K562 (cell line): ENCODE measurements around the gene ITPR2. TPM values are rescaled to one million over a fixed set of nuclear protein-coding genes. Genes with fewer than 3 reads are reported as not detected.

Experiments used
- ARNT ChIP-seq, 2 experiments: fragments of 450-650 bp; IDR thresholded peaks; 2 replicates each; pipeline ENCODE4 v1.6.1; 2016; ENCODE audit warnings: mild to moderate bottlenecking in 1 of 2
- ATF4 ChIP-seq: fragments of 450-650 bp; formaldehyde crosslinking; IDR thresholded peaks from 2 replicates; pipeline ENCODE4 v1.4.0; 2022; ENCODE audit warnings: mild to moderate bottlenecking, moderate library complexity
- GABPB1 ChIP-seq: sonication (generic); formaldehyde crosslinking; IDR thresholded peaks from 2 replicates; pipeline ENCODE4 v1.8.0; 2022; ENCODE audit warnings: mild to moderate bottlenecking, missing genetic modification reagents
- NFE2 ChIP-seq: IDR thresholded peaks from 2 replicates; pipeline ENCODE4 v1.6.1; 2014; ENCODE audit warnings: antibody characterized with exemption, low read depth
- STAG1 ChIP-seq: sonication (generic); formaldehyde crosslinking; IDR thresholded peaks from 2 replicates; pipeline ENCODE4 v1.5.0; 2020; ENCODE audit warnings: missing genetic modification reagents, borderline replicate concordance
- ZBTB8A ChIP-seq: fragments of 450-650 bp; IDR thresholded peaks from 2 replicates; pipeline ENCODE4 v1.6.1; 2018; ENCODE audit warnings: mild to moderate bottlenecking, moderate library complexity; ENCODE audit not compliant: partially characterized antibody
- polyA plus RNA-seq, 8 experiments: library from polyadenylated mRNA; depleted of rRNA in 4 of 8; stranded (reverse) in 5 of 8; unstranded in 3 of 8; fragments of >200 nt; fragmentation: Nextera tagmentation in 2 of 8; fragmentation: Illumina TruSeq in 1 of 8; extraction: Ambion mirVana in 2 of 8; extraction: Trizol in 1 of 8; gene quantifications; 2 replicates each; pipeline versions ENCODE4 v1.2.1 to v1.2.3, GENCODE V29; 2011 to 2014; ENCODE audit warnings: inconsistent platforms in 1 of 8, missing spikeins in 1 of 8
- total RNA-seq, 7 experiments: library from RNA; depleted of rRNA in 6 of 7; stranded (reverse); fragments of >200 nt in 6 of 7; fragmentation: Illumina TruSeq in 2 of 7; extraction: Trizol in 2 of 7; gene quantifications; 2 replicates each; pipeline versions ENCODE4 v1.2.1 to v1.2.3, GENCODE V29; 2011 to 2021; ENCODE audit warnings: low replicate concordance in 1 of 7
- TF ChIP-seq, protein P1 (sequence below): fragments of 450-650 bp; IDR thresholded peaks from 2 replicates; pipeline ENCODE4 v1.6.1; 2016; ENCODE audit warnings: mild to moderate bottlenecking, moderate library complexity
- TF ChIP-seq, protein P2 (sequence below): fragments of 250-450 bp; sonication (Bioruptor Pico); IDR thresholded peaks from 2 replicates; pipeline ENCODE4 v1.9.0; 2021; ENCODE audit warnings: mild to moderate bottlenecking
- TF ChIP-seq, protein P3 (sequence below): fragments of 250-450 bp; sonication (Bioruptor Pico); IDR thresholded peaks from 2 replicates; pipeline ENCODE4 v1.5.0; 2021; ENCODE audit warnings: mild to moderate bottlenecking, borderline replicate concordance

The ITPR2 gene
- total and polyA plus RNA-seq, 9 of the 15 experiments (the other 6 are each of a cell fraction or from before 2014, with no cell fraction given) = 0.21 to 3.3 (median 0.95) TPM

DNA sequence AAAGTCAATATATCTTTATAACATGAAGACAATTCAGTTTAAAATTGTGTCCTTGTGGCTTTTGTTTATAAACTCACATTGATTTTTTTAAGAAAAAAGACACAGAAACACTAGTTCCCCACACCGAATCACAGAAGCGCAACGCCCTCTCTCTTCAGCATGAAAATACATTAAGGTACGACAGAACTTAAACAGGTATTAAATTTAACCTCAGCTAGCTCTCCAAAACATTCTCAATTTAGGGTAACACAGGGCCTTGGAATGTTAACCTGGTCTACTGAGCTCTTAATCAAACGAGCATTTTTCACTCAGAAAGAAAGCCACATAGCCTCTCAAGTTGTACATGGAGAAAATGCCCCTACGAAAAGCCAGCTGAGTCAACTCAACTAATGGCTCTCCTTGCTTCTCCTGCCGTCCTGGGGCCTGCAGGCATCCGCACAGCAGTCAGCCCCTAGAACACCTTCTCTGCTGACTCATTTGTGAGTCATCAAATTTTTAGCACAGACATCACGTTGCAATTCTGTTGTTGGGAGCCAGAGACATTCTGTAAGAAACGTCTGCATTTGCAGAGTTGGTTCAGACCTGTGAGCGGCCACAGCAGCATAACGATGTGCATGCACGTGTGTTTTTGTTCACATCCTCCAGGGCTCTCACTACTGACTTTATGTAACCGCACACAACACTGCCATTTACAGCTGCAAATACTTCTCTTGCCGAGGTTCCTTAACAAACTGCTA, 141.6 kb downstream of the ITPR2 start (continued):
- TF ChIP-seq, protein P1, sequence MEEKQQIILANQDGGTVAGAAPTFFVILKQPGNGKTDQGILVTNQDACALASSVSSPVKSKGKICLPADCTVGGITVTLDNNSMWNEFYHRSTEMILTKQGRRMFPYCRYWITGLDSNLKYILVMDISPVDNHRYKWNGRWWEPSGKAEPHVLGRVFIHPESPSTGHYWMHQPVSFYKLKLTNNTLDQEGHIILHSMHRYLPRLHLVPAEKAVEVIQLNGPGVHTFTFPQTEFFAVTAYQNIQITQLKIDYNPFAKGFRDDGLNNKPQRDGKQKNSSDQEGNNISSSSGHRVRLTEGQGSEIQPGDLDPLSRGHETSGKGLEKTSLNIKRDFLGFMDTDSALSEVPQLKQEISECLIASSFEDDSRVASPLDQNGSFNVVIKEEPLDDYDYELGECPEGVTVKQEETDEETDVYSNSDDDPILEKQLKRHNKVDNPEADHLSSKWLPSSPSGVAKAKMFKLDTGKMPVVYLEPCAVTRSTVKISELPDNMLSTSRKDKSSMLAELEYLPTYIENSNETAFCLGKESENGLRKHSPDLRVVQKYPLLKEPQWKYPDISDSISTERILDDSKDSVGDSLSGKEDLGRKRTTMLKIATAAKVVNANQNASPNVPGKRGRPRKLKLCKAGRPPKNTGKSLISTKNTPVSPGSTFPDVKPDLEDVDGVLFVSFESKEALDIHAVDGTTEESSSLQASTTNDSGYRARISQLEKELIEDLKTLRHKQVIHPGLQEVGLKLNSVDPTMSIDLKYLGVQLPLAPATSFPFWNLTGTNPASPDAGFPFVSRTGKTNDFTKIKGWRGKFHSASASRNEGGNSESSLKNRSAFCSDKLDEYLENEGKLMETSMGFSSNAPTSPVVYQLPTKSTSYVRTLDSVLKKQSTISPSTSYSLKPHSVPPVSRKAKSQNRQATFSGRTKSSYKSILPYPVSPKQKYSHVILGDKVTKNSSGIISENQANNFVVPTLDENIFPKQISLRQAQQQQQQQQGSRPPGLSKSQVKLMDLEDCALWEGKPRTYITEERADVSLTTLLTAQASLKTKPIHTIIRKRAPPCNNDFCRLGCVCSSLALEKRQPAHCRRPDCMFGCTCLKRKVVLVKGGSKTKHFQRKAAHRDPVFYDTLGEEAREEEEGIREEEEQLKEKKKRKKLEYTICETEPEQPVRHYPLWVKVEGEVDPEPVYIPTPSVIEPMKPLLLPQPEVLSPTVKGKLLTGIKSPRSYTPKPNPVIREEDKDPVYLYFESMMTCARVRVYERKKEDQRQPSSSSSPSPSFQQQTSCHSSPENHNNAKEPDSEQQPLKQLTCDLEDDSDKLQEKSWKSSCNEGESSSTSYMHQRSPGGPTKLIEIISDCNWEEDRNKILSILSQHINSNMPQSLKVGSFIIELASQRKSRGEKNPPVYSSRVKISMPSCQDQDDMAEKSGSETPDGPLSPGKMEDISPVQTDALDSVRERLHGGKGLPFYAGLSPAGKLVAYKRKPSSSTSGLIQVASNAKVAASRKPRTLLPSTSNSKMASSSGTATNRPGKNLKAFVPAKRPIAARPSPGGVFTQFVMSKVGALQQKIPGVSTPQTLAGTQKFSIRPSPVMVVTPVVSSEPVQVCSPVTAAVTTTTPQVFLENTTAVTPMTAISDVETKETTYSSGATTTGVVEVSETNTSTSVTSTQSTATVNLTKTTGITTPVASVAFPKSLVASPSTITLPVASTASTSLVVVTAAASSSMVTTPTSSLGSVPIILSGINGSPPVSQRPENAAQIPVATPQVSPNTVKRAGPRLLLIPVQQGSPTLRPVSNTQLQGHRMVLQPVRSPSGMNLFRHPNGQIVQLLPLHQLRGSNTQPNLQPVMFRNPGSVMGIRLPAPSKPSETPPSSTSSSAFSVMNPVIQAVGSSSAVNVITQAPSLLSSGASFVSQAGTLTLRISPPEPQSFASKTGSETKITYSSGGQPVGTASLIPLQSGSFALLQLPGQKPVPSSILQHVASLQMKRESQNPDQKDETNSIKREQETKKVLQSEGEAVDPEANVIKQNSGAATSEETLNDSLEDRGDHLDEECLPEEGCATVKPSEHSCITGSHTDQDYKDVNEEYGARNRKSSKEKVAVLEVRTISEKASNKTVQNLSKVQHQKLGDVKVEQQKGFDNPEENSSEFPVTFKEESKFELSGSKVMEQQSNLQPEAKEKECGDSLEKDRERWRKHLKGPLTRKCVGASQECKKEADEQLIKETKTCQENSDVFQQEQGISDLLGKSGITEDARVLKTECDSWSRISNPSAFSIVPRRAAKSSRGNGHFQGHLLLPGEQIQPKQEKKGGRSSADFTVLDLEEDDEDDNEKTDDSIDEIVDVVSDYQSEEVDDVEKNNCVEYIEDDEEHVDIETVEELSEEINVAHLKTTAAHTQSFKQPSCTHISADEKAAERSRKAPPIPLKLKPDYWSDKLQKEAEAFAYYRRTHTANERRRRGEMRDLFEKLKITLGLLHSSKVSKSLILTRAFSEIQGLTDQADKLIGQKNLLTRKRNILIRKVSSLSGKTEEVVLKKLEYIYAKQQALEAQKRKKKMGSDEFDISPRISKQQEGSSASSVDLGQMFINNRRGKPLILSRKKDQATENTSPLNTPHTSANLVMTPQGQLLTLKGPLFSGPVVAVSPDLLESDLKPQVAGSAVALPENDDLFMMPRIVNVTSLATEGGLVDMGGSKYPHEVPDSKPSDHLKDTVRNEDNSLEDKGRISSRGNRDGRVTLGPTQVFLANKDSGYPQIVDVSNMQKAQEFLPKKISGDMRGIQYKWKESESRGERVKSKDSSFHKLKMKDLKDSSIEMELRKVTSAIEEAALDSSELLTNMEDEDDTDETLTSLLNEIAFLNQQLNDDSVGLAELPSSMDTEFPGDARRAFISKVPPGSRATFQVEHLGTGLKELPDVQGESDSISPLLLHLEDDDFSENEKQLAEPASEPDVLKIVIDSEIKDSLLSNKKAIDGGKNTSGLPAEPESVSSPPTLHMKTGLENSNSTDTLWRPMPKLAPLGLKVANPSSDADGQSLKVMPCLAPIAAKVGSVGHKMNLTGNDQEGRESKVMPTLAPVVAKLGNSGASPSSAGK = peak; percentile 86
- no peak for TF ChIP-seq STAG1 (CRISPR knock-in tag)
- TF ChIP-seq, protein P2, sequence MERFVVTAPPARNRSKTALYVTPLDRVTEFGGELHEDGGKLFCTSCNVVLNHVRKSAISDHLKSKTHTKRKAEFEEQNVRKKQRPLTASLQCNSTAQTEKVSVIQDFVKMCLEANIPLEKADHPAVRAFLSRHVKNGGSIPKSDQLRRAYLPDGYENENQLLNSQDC (CRISPR knock-in tag) = no peak
- no peak for TF ChIP-seq ZBTB8A
- peak; percentile 94 for TF ChIP-seq NFE2
- TF ChIP-seq, protein P3, sequence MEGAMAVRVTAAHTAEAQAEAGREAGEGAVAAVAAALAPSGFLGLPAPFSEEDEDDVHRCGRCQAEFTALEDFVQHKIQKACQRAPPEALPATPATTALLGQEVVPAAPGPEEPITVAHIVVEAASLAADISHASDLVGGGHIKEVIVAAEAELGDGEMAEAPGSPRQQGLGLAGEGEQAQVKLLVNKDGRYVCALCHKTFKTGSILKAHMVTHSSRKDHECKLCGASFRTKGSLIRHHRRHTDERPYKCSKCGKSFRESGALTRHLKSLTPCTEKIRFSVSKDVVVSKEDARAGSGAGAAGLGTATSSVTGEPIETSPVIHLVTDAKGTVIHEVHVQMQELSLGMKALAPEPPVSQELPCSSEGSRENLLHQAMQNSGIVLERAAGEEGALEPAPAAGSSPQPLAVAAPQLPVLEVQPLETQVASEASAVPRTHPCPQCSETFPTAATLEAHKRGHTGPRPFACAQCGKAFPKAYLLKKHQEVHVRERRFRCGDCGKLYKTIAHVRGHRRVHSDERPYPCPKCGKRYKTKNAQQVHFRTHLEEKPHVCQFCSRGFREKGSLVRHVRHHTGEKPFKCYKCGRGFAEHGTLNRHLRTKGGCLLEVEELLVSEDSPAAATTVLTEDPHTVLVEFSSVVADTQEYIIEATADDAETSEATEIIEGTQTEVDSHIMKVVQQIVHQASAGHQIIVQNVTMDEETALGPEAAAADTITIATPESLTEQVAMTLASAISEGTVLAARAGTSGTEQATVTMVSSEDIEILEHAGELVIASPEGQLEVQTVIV (CRISPR knock-in tag) = no peak
- no peak for TF ChIP-seq ATF4 (CRISPR knock-in tag)
- TF ChIP-seq GABPB1 (CRISPR knock-in tag) = no peak
- TF ChIP-seq ARNT (IDR thresholded peaks at IDR 0.05) = peak in 1 of 2 experiments; percentile 85; a peak in 2 of 4 replicates
